Sigmoid colon (tissue), 3 donors: ENCODE data around the gene CLCA4.

ENCODE experiments used
- POLR2A ChIP-seq, 2 donors: fragments of 450-650 bp; IDR thresholded peaks; one replicate each; pipeline ENCODE4 v1.6.1; 2016; ENCODE audit warnings: antibody characterized with exemption in 2 of 2, mild to moderate bottlenecking in 2 of 2, moderate library complexity in 2 of 2
- TF ChIP-seq, protein P1 (sequence below), 4 experiments: fragments of 450-650 bp in 3 of 4; fragments of 200-600 bp in 1 of 4; IDR thresholded peaks; one replicate each; pipeline ENCODE4 v1.5.1; 2016 to 2019; ENCODE audit warnings: antibody characterized with exemption in 4 of 4, mild to moderate bottlenecking in 3 of 4, moderate library complexity in 2 of 4

- TF ChIP-seq, protein P1, sequence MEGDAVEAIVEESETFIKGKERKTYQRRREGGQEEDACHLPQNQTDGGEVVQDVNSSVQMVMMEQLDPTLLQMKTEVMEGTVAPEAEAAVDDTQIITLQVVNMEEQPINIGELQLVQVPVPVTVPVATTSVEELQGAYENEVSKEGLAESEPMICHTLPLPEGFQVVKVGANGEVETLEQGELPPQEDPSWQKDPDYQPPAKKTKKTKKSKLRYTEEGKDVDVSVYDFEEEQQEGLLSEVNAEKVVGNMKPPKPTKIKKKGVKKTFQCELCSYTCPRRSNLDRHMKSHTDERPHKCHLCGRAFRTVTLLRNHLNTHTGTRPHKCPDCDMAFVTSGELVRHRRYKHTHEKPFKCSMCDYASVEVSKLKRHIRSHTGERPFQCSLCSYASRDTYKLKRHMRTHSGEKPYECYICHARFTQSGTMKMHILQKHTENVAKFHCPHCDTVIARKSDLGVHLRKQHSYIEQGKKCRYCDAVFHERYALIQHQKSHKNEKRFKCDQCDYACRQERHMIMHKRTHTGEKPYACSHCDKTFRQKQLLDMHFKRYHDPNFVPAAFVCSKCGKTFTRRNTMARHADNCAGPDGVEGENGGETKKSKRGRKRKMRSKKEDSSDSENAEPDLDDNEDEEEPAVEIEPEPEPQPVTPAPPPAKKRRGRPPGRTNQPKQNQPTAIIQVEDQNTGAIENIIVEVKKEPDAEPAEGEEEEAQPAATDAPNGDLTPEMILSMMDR (IDR thresholded peaks at IDR 0.05) = no peak
- TF ChIP-seq POLR2A (IDR thresholded peaks at IDR 0.05) = no peak
Observed at GRCh38 chr1:86542631-86543030, 4.2 kb upstream of the CLCA4 start.
